HCT116 (cell line): ENCODE data around the gene PACS2. TPM values are rescaled to one million over a fixed set of nuclear protein-coding genes. Genes with fewer than 3 reads are reported as not detected.

Experiments
- ATAC-seq: fragments of 200-7000 bp; cut with Tn5 transposase; 2 replicates; pipeline ENCODE4 v1.9.1; 2020; ENCODE audit warnings: mild to moderate bottlenecking, moderate library complexity
- BruUV-seq: library from RNA; stranded (reverse); fragments of 400-500 nt; replicated peaks from 2 replicates; lab custom pipeline; 2021; lab: Mats Ljungman, UMichigan
- CTCF ChIA-PET: fragments of 300-600 bp; sonication (Branson Sonifier 250); formaldehyde crosslinking; loops from one replicate; lab custom pipeline; 2021; ENCODE audit warnings: antibody characterized with exemption; lab: Charles Lee
- POLR2A ChIA-PET: fragments of 300-600, 350-600 bp; sonication (Branson Sonifier 250); formaldehyde crosslinking; loops from one replicate; lab custom pipeline; 2021; ENCODE audit warnings: antibody characterized with exemption; lab: Charles Lee
- RAD21 ChIA-PET, 2 experiments: fragments of 300-600 bp; sonication (Branson Sonifier 250); formaldehyde crosslinking; loops; one replicate each; lab custom pipeline; 2023; ENCODE audit warnings: low total read pairs in 2 of 2; ENCODE audit not compliant: uncharacterized antibody in 2 of 2, unreplicated experiment in 2 of 2, low non-redundant PET in 1 of 2; lab: Charles Lee
- DNase-seq: peaks from one replicate; pipeline ENCODE4 v3.0.0-alpha.2; 2010; ENCODE audit warnings: low read depth, low spot score
- H2AFZ ChIP-seq: fragments of 200-600 bp; shearing (Covaris generic), sonication (generic); 2 replicates; pipeline ENCODE4 v1.6.1; 2017; ENCODE audit warnings: low read depth, mixed run types, mixed read lengths, antibody characterized with exemption, low read length; ENCODE audit not compliant: poor library complexity, severe bottlenecking
- H3K27ac ChIP-seq: 2 replicates; pipeline ENCODE4 v1.5.1; 2012; ENCODE audit warnings: low read depth, low read length
- H3K27me3 ChIP-seq: fragments of 200-600 bp; sonication (generic); 2 replicates; pipeline ENCODE4 v1.6.1; 2016; ENCODE audit warnings: mixed run types, low read length, mixed read lengths; ENCODE audit not compliant: insufficient read depth
- H3K36me3 ChIP-seq, 2 experiments: fragments of 200-500 bp in 1 of 2; fragments of 200-600 bp in 1 of 2; sonication (Bioruptor generic) in 1 of 2; sonication (generic) in 1 of 2; 2 replicates each; pipeline versions ENCODE4 v1.5.1 to v1.6.1; 2014 to 2016; ENCODE audit warnings: low read length in 2 of 2, inconsistent platforms in 1 of 2, mixed read lengths in 1 of 2, mixed run types in 1 of 2; ENCODE audit not compliant: insufficient read depth in 2 of 2, control insufficient read depth in 1 of 2
- H3K4me1 ChIP-seq, 2 experiments: fragments of 200-600 bp in 1 of 2; sonication (generic) in 1 of 2; 2 replicates each; pipeline versions ENCODE4 v1.5.1 to v1.6.1; 2012 to 2017; ENCODE audit warnings: low read length in 2 of 2, inconsistent platforms in 1 of 2, mild to moderate bottlenecking in 1 of 2, mixed read lengths in 1 of 2, mixed run types in 1 of 2, moderate library complexity in 1 of 2; ENCODE audit not compliant: insufficient read depth in 2 of 2, control insufficient read depth in 1 of 2
- H3K4me2 ChIP-seq: fragments of 200-600 bp; sonication (generic); 2 replicates; pipeline ENCODE4 v1.6.1; 2017; ENCODE audit warnings: mixed run types, low read length, mixed read lengths
- H3K4me3 ChIP-seq, 2 experiments: fragments of 200-600 bp in 1 of 2; sonication (generic) in 1 of 2; replicated peaks in 1 of 2; 2 replicates each; pipeline ENCODE4 v1.5.1; 2011 to 2016; ENCODE audit warnings: low read length in 2 of 2, control low read depth in 1 of 2, low read depth in 1 of 2, mild to moderate bottlenecking in 1 of 2, mixed read lengths in 1 of 2, mixed run types in 1 of 2
- H3K79me2 ChIP-seq: fragments of 200-600 bp; sonication (generic); 2 replicates; pipeline ENCODE4 v1.6.1; 2017; ENCODE audit warnings: mild to moderate bottlenecking, mixed run types, low read length, moderate library complexity, mixed read lengths; ENCODE audit not compliant: insufficient read depth
- H3K9ac ChIP-seq: fragments of 200-600 bp; sonication (generic); 2 replicates; pipeline ENCODE4 v1.6.1; 2016; ENCODE audit warnings: low read length, mixed read lengths
- H3K9me2 ChIP-seq: fragments of 200-600 bp; sonication (generic), shearing (Covaris generic); 2 replicates; pipeline ENCODE4 v1.6.1; 2017; ENCODE audit warnings: mixed run types, mild to moderate bottlenecking, moderate library complexity; ENCODE audit not compliant: insufficient read depth
- H3K9me3 ChIP-seq, 2 experiments: fragments of 200-500 bp in 1 of 2; fragments of 200-600 bp in 1 of 2; sonication (Bioruptor generic) in 1 of 2; sonication (generic) in 1 of 2; 2 replicates each; pipeline ENCODE4 v1.6.1; 2014 to 2017; ENCODE audit warnings: low read length in 2 of 2, mixed read lengths in 2 of 2, inconsistent platforms in 1 of 2, low read depth in 1 of 2, mild to moderate bottlenecking in 1 of 2, mixed run types in 1 of 2, moderate library complexity in 1 of 2; ENCODE audit not compliant: control insufficient read depth in 1 of 2, insufficient read depth in 1 of 2
- H4K20me1 ChIP-seq: fragments of 200-600 bp; sonication (generic), shearing (Covaris generic); 2 replicates; pipeline ENCODE4 v1.6.1; 2017; ENCODE audit warnings: mixed run types, mild to moderate bottlenecking, moderate library complexity; ENCODE audit not compliant: insufficient read depth
- ATF3 ChIP-seq: IDR thresholded peaks from 2 replicates; pipeline ENCODE4 v1.6.1; 2012
- CBX3 ChIP-seq: IDR thresholded peaks from 2 replicates; pipeline ENCODE4 v1.6.1; 2012; ENCODE audit warnings: low read depth
- CEBPB ChIP-seq: IDR thresholded peaks from 2 replicates; pipeline ENCODE4 v1.6.1; 2012; ENCODE audit warnings: low read depth
- EGR1 ChIP-seq: IDR thresholded peaks from 2 replicates; pipeline ENCODE4 v1.6.1; 2012; ENCODE audit warnings: low read depth
- ELF1 ChIP-seq: IDR thresholded peaks from 2 replicates; pipeline ENCODE4 v1.6.1; 2012; ENCODE audit warnings: low read depth, borderline replicate concordance
- EZH2phosphoT487 ChIP-seq: fragments of 200-600 bp; IDR thresholded peaks from 2 replicates; pipeline ENCODE4 v1.6.1; 2018; ENCODE audit warnings: antibody characterized with exemption, borderline replicate concordance
- JUND ChIP-seq: IDR thresholded peaks from 2 replicates; pipeline ENCODE4 v1.6.1; 2012
- POLR2A ChIP-seq: IDR thresholded peaks from 2 replicates; pipeline ENCODE4 v1.7.0; 2011; ENCODE audit warnings: borderline replicate concordance; ENCODE audit not compliant: insufficient read depth, insufficient read length; ENCODE audit errors: extremely low read depth
- RAD21 ChIP-seq: IDR thresholded peaks from 2 replicates; pipeline ENCODE4 v1.6.1; 2012; ENCODE audit warnings: low read depth, mild to moderate bottlenecking
- SIN3A ChIP-seq: IDR thresholded peaks from 2 replicates; pipeline ENCODE4 v1.6.1; 2012; ENCODE audit warnings: low read depth
- SP1 ChIP-seq: IDR thresholded peaks from 2 replicates; pipeline ENCODE4 v1.6.1; 2012; ENCODE audit warnings: low read depth
- SRF ChIP-seq: IDR thresholded peaks from 2 replicates; pipeline ENCODE4 v1.6.1; 2012; ENCODE audit warnings: low read depth
- TCF7L2 ChIP-seq: IDR thresholded peaks from 2 replicates; pipeline ENCODE4 v1.7.0; 2011; ENCODE audit warnings: borderline replicate concordance, inconsistent platforms; ENCODE audit not compliant: insufficient read depth, insufficient read length; ENCODE audit errors: extremely low read depth
- YY1 ChIP-seq: IDR thresholded peaks from 2 replicates; pipeline ENCODE4 v1.6.1; 2011; ENCODE audit warnings: low read length, low read depth, moderate library complexity, mild to moderate bottlenecking; ENCODE audit not compliant: insufficient replicate concordance; ENCODE audit errors: extremely low read depth
- ZFX ChIP-seq: fragments of 450-650 bp; IDR thresholded peaks from 2 replicates; pipeline ENCODE4 v1.6.1; 2017
- intact Hi-C: fragments of 100-400 bp; cut with micrococcal nuclease; formaldehyde crosslinking; loops from 2 replicates; pipeline ENCODE4 v1.10.0; 2022
- total RNA-seq: library from RNA; stranded (reverse); gene quantifications from one replicate; pipeline ENCODE4 v1.2.1, GENCODE V29; 2021; ENCODE audit not compliant: unreplicated experiment
- TF ChIP-seq, protein P1 (sequence below): IDR thresholded peaks from 2 replicates; pipeline ENCODE4 v1.6.1; 2011; ENCODE audit warnings: mild to moderate bottlenecking, low read length, moderate library complexity; ENCODE audit not compliant: insufficient replicate concordance; ENCODE audit errors: extremely low read depth
- TF ChIP-seq, protein P2 (sequence below): IDR thresholded peaks from 2 replicates; pipeline ENCODE4 v1.6.1; 2012
- TF ChIP-seq, protein P3 (sequence below), 3 experiments: fragments of 200-600 bp in 1 of 3; sonication (generic) in 1 of 3; IDR thresholded peaks in 2 of 3; conservative IDR thresholded peaks in 1 of 3; 2 replicates each; pipeline ENCODE4 v1.5.1; 2012 to 2017; ENCODE audit warnings: low read depth in 2 of 3, low read length in 2 of 3, antibody characterized with exemption in 1 of 3, borderline replicate concordance in 1 of 3, control low read depth in 1 of 3, mild to moderate bottlenecking in 1 of 3, mixed read lengths in 1 of 3, mixed run types in 1 of 3, moderate library complexity in 1 of 3; ENCODE audit not compliant: insufficient read depth in 1 of 3

Gene PACS2
- total RNA-seq, 1 experiment from 2014 or later = 75.5 TPM

DNA sequence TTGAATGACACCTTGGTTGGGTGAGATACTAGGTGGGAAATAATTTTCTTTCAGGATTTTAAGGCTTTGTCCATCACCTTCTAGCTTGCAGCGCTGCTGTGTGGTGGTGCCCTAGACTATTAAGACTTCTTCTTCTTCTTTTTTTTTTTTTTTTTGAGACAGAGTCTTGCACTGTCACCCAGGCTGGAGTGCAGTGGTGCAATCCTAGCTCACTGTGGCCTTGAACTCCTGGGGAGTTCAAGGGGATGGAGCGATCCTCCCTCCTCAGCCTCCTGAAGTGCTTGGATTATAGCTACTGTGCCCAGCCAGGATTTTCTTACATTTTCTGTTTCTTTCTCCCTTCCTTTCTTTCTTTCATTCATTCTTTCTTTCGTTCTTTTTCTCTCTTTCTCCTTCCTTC is 94.8 kb downstream of the PACS2 start:
- intact Hi-C loops = no loop called here
- ATAC-seq (no peak), DNase-seq (no peak)
- POLR2A ChIA-PET = no interaction called here
- RAD21 ChIA-PET = no interaction called here
- CTCF ChIA-PET = no interaction called here
- no peak overlapping the region for H2AFZ ChIP-seq
- no TSS peak for BruUV-seq
- H3K9me3 ChIP-seq = no peaks in the 10 kb centered on the region
- H3K4me3 ChIP-seq = no peak overlapping the region
- H3K4me1 ChIP-seq = peaks cover 16% of the 10 kb centered on the region in 2 experiments
- H3K9ac ChIP-seq = no peak overlapping the region
- H3K27ac ChIP-seq = no peak overlapping the region
- H3K79me2 ChIP-seq = no peaks in the 10 kb centered on the region
- no peak overlapping the region for H3K4me2 ChIP-seq
- H4K20me1 ChIP-seq = no peaks in the 10 kb centered on the region
- no peaks in the 10 kb centered on the region for H3K36me3 ChIP-seq
- no peaks in the 10 kb centered on the region for H3K27me3 ChIP-seq
- TF ChIP-seq ZFX (no peak), CBX3 (no peak), SP1 (no peak), POLR2A (no peak), JUND (no peak), EZH2phosphoT487 (no peak), CEBPB (no peak), ELF1 (no peak), EGR1 (no peak), SIN3A (no peak), YY1 (no peak), TCF7L2 (no peak), SRF (no peak), RAD21 (no peak), ATF3 (no peak)
- TF ChIP-seq, protein P1, sequence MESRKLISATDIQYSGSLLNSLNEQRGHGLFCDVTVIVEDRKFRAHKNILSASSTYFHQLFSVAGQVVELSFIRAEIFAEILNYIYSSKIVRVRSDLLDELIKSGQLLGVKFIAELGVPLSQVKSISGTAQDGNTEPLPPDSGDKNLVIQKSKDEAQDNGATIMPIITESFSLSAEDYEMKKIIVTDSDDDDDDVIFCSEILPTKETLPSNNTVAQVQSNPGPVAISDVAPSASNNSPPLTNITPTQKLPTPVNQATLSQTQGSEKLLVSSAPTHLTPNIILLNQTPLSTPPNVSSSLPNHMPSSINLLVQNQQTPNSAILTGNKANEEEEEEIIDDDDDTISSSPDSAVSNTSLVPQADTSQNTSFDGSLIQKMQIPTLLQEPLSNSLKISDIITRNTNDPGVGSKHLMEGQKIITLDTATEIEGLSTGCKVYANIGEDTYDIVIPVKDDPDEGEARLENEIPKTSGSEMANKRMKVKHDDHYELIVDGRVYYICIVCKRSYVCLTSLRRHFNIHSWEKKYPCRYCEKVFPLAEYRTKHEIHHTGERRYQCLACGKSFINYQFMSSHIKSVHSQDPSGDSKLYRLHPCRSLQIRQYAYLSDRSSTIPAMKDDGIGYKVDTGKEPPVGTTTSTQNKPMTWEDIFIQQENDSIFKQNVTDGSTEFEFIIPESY = no peak
- TF ChIP-seq, protein P2, sequence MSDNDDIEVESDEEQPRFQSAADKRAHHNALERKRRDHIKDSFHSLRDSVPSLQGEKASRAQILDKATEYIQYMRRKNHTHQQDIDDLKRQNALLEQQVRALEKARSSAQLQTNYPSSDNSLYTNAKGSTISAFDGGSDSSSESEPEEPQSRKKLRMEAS = no peak
- TF ChIP-seq, protein P3, sequence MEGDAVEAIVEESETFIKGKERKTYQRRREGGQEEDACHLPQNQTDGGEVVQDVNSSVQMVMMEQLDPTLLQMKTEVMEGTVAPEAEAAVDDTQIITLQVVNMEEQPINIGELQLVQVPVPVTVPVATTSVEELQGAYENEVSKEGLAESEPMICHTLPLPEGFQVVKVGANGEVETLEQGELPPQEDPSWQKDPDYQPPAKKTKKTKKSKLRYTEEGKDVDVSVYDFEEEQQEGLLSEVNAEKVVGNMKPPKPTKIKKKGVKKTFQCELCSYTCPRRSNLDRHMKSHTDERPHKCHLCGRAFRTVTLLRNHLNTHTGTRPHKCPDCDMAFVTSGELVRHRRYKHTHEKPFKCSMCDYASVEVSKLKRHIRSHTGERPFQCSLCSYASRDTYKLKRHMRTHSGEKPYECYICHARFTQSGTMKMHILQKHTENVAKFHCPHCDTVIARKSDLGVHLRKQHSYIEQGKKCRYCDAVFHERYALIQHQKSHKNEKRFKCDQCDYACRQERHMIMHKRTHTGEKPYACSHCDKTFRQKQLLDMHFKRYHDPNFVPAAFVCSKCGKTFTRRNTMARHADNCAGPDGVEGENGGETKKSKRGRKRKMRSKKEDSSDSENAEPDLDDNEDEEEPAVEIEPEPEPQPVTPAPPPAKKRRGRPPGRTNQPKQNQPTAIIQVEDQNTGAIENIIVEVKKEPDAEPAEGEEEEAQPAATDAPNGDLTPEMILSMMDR (IDR thresholded peaks at IDR 0.05 in 2 of 3, conservative IDR thresholded peaks at IDR 0.05 in 1 of 3; ENCODE audit: borderline replicate concordance in 1 of 3, insufficient read depth in 1 of 3, low read depth in 2 of 3, low read length in 2 of 3) = no peak
- no peaks in the 10 kb centered on the region for H3K9me2 ChIP-seq
